HCT116 (cell line): Measurements from ENCODE around the gene C1S.
A peak's percentile ranks its signal among the peaks of the same experiment; 100 is the strongest.

ENCODE experiments used
- CBX3 ChIP-seq: IDR thresholded peaks from 2 replicates; pipeline ENCODE4 v1.6.1; 2012; ENCODE audit warnings: low read depth
- CTCF ChIP-seq, 3 experiments: fragments of 200-600 bp in 1 of 3; sonication (generic) in 1 of 3; IDR thresholded peaks in 2 of 3; conservative IDR thresholded peaks in 1 of 3; 2 replicates each; pipeline ENCODE4 v1.5.1; 2012 to 2017; ENCODE audit warnings: low read depth in 2 of 3, low read length in 2 of 3, antibody characterized with exemption in 1 of 3, borderline replicate concordance in 1 of 3, control low read depth in 1 of 3, mild to moderate bottlenecking in 1 of 3, mixed read lengths in 1 of 3, mixed run types in 1 of 3, moderate library complexity in 1 of 3; ENCODE audit not compliant: insufficient read depth in 1 of 3
- EZH2 ChIP-seq: fragments of 200-600 bp; sonication (generic); IDR thresholded peaks from 2 replicates; pipeline ENCODE4 v1.6.1; 2017; ENCODE audit warnings: antibody characterized with exemption, mixed run types
- JUND ChIP-seq: IDR thresholded peaks from 2 replicates; pipeline ENCODE4 v1.6.1; 2012
- MAX ChIP-seq: IDR thresholded peaks from 2 replicates; pipeline ENCODE4 v1.6.1; 2012
- POLR2A ChIP-seq: IDR thresholded peaks from 2 replicates; pipeline ENCODE4 v1.7.0; 2011; ENCODE audit warnings: borderline replicate concordance; ENCODE audit not compliant: insufficient read depth, insufficient read length; ENCODE audit errors: extremely low read depth
- POLR2AphosphoS5 ChIP-seq: IDR thresholded peaks from 2 replicates; pipeline ENCODE4 v1.6.1; 2011; ENCODE audit warnings: mild to moderate bottlenecking, low read depth, low read length, moderate library complexity
- RAD21 ChIP-seq: IDR thresholded peaks from 2 replicates; pipeline ENCODE4 v1.6.1; 2012; ENCODE audit warnings: low read depth, mild to moderate bottlenecking
- REST ChIP-seq: IDR thresholded peaks from 2 replicates; pipeline ENCODE4 v1.6.1; 2012; ENCODE audit warnings: low read depth
- SIN3A ChIP-seq: IDR thresholded peaks from 2 replicates; pipeline ENCODE4 v1.6.1; 2012; ENCODE audit warnings: low read depth
- SP1 ChIP-seq: IDR thresholded peaks from 2 replicates; pipeline ENCODE4 v1.6.1; 2012; ENCODE audit warnings: low read depth
- ZFX ChIP-seq: fragments of 450-650 bp; IDR thresholded peaks from 2 replicates; pipeline ENCODE4 v1.6.1; 2017
- ZNF274 ChIP-seq: fragments of 200-500 bp; sonication (Bioruptor generic); IDR thresholded peaks from 2 replicates; pipeline ENCODE4 v1.6.1; 2014; ENCODE audit warnings: mild to moderate bottlenecking, low read depth, low read length, inconsistent platforms

- no peak for TF ChIP-seq REST
- TF ChIP-seq CTCF (IDR thresholded peaks at IDR 0.05 in 2 of 3, conservative IDR thresholded peaks at IDR 0.05 in 1 of 3; ENCODE audit: borderline replicate concordance in 1 of 3, insufficient read depth in 1 of 3, low read depth in 2 of 3, low read length in 2 of 3), result peak; percentile 69 to 96 (median 95); a peak in 5 of 6 replicates
- TF ChIP-seq RAD21, result peak; percentile 71
- TF ChIP-seq POLR2A, result no peak
- TF ChIP-seq ZNF274, result no peak
- no peak for TF ChIP-seq JUND
- no peak for TF ChIP-seq CBX3
- TF ChIP-seq MAX, result no peak; the same call in 1 of the 2 replicates
- TF ChIP-seq SIN3A, result no peak
- TF ChIP-seq POLR2AphosphoS5, result peak; percentile 77
- TF ChIP-seq ZFX, result 0 out of 2 replicates have a peak, but pooled peaks have one; percentile 19
- no peak for TF ChIP-seq SP1
- TF ChIP-seq EZH2, result no peak
Observed at GRCh38 chr12:7108796-7109571, 48.5 kb downstream of the C1S start, which contains the start of gene C1RL.
